NCI-H748 (cell line): ENCODE measurements around the gene NTSR2.

Experiments
- DNase-seq: peaks from one replicate; lab custom pipeline; 2025; ENCODE audit not compliant: unreplicated experiment; lab: John Stamatoyannopoulos, UW

NTSR2 gene

DNA sequence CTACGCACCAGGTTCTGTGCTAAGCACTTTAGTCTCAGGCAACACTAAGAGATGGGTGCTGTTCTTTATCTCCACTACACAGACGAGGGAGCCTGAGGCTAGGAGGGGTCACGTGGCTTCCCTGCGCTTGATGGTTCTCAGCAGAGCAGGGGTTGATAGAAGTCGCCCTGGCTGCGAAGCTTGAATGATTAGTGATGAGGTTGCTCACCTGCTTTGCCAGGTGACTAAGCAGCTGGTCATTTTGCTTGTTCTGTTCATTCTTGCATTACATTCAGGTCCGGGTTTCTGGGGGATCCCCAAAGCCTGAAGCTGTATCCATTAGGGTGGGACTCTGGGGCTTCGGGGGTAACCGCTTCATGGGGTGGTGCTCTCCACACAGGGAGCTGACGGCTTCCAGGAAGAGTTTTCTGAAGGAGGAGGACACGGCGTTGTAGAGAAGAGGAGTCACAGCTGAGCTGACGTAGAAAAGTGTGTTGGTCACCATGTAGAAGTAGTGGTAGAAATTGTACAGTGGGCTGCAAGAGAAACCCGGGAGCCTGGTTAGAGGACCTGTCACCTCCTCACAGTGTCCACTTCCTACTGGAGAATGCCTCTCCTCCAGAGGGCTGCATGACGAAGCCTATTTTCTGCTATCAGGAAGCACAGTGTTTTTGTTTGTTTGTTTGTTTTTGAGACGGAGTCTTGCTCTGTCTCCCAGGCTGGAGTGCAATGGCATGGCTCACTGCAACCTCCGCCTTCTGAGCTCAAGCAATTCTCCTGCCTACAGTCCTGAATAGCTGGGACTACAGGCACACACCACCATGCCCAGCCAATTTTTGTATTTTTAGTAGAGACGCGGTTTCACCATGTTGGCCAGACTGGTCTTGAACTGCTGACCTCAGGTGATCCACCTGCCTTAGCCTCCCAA is 11.5 kb downstream of the NTSR2 start:
- DNase-seq, result no peak

DNA sequence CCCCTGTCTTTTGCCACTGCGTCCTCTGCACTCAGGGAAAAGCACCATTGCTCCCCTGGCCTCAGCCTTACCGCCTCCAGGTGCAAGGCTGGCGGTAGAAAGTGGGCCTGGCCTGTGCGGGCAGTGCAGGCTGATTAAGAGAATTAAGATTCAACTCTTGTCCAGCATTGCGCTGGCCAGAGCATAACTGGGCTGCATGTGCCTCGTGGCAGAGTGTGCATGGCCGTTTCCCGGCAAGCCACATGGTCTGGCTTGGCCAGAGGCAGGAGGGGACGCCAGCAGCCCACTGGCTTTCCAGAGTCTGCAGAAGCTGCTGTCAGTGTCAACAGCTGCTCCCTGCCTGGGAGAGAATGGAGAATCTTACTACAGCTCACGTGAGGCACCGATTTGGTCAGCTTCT is 12.3 kb downstream of the NTSR2 start:
- no peak for DNase-seq

DNA sequence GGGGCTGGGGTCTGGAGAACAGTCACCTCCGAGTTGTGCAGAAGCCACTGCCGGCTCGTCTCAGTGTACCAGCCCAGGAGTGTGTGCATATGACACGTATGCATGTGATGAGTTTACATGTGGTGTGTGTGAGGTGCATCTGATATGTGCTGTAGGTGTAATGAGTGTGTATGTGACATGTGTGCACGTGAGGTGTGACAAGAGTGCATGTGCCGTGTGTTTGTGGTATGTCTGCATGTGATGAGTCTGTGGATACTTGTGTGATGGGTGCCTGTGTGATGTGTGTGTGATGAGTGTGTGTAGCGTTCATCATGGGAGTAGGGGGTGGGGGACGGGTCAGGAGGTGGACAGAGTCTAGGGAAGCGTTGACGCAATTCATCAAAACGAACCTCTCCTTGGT is 12.8 kb downstream of the NTSR2 start:
- no peak for DNase-seq

DNA sequence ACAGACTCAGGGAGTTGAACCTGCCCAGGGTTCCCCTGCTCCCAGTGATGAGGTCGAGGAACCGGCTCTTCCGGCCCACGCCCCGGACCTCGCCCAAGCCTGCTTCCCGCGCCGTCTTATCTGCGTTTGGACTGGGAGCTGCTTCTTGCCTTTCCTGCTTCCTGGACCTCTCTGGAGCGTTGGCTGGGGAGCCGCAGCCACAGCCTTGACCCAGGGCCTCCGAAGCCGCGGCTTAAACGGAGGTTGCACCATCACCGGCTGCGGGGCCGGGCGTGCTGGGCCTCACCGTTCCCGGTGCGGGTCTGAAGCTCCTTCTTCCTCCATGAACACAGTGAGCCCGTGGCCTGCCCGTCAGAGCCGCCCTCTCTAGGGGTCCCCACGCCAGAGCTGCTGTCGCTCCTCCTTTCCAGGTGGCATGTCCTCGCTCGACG is 13.3 kb downstream of the NTSR2 start:
- DNase-seq, result no peak

DNA sequence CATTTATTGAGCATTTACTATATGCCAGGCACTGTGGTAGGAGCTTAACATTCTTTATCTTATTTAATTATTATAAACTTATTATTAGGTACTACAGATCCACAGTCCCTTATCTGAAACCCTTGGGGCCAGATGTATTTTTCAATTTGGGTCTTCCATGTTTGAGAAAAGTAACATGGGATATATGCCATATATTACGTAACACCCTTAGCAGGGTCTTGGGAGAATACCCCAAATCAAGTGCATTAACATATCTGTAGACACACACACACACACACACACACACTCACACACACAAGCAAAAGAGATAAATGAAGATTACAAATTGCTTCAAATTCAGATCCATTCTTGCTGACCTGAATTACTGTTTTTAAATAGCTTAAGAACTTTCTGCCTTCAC is 13.7 kb downstream of the NTSR2 start:
- DNase-seq, result no peak

DNA sequence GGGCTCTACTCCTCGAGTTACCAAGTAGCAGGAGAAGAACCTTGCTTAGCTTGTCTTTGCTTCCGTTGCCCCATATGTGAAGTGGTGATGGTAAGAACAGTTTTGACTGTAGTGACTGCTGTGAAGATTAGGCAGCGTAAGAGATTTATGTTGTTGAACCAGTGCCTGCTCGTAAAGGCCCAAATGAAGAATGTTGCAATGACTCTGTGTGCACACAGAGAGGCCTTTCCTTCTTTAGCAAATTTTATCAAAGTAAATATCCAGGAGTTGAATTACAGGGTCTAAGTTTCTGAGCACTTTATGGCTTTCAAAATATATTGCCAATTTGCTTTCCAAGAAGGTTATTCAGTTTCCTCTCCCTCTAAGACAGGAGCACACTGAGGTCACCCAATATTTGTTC is 14.5 kb downstream of the NTSR2 start:
- DNase-seq, result no peak

DNA sequence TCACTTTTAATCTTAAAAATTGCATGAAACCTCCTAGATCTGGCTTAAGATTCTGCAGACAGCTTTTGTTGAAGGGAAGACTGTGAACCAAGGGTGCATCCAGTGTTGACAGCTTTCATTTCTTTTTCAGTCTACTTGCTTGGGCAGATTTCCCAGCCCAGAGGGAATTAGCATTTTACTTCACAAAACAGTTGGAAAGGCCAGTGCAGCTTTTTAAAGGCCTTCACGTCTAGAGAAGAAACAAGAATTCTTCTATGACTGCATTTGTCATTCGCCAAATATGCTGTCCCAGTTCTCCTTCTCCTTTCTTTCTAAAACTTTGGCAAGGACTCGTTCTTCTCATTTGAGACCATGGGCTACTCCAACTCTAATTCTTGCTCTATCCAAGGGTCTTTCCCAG is 17.4 kb downstream of the NTSR2 start:
- no peak for DNase-seq

DNA sequence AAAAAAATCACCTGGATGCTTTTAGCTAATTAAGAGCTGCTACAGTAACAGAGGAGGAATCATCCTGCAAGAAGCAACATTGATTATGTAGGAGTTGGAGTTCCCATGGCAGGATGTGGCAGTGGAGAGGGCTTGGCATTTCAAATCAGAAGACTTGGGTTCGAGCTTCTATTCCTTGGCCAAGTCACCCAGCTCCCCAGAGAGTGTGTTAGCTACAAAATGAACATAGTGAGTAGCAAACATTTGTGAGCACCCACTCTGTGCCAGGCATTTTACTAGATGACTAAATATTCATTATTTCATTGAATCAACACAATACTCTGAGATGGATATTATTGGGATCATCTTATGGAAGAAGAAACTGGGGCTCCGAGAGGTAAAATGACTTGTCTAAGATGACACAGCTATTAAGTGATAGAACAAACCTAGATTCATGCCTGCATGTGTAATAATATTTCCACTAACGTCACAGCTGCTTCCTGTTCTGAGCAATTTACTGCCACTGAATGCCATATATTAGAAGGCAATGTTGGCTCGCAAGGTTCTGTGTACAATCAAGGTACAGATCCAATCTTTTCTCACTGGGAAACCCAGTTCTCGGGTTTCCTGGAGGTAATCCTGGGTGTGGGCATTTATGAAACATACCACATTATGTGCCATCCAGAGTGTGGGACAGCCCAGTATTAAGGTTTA is 18.0 kb downstream of the NTSR2 start:
- DNase-seq, result no peak

DNA sequence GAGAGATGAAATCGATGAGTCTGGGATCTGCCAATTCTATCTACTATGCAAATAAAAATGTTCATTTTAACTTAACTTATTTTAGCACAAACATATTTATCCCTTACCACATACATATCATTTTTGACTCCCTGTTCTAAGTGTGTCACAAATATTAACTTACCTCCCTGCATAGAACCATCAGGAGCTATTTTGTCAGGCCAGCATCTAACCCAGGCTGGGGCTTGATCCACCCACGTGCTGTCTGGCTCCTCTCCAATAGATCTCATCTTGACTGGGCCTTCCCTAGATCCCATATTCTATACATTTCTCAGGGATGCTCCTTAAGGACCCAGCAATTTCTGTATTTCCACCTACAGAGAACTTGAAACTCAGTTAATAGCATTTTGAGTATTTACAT is 20.9 kb downstream of the NTSR2 start:
- no peak for DNase-seq

DNA sequence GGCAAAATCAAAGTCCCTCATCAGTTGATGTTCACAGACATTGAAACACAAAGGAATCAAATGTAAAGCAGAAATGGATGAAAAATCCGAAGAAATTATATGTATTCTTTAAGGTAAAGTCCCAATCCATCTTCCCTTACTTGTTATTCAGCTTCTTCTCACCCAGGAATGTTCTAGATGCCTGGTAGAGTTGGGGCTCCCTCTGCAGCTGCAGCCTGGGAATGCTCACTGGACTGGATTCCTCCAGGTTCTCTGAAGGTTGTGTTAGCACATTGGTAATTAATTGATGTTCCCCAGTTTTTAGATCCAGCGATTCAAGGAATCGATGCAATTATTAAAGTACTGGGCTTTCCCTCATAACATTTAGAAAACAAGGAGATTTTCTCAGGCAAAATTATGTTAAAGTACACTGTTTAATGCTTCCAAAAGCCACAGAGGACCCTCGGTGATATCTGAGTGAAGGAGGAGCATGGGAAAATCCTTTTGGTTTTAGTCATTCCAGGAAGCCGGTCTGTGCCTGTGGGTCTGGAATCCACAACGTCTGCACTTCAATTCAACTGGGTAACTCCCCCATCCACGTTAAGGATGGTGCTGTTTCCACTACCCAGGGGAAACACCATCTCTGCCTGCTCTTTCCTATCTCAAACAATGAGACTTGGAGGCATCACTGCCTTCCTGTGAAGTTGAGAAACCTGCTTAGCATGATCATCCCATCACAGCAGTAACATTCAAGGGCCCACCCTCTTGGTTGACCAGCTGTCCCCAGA is 22.0 kb downstream of the NTSR2 start:
- no peak for DNase-seq

DNA sequence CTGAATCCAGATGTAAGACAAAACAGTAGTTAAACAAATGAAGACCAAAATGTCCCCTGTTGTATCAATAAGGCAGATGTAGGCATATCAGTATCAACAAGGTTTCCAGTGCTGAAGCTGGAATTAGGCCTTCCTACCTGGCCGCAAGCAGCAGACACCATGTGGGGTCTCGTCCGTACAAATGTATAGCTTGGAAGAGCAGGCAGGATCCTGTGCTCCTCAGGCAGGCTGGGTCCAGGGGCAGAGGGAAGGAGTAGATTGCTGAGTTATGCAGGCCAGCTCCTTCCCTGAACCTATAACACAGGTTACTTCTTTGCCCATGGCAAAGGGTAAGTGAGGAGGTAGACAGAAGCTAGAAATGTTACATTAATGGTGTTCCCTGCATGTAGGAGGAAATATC is 23.5 kb downstream of the NTSR2 start:
- no peak for DNase-seq

DNA sequence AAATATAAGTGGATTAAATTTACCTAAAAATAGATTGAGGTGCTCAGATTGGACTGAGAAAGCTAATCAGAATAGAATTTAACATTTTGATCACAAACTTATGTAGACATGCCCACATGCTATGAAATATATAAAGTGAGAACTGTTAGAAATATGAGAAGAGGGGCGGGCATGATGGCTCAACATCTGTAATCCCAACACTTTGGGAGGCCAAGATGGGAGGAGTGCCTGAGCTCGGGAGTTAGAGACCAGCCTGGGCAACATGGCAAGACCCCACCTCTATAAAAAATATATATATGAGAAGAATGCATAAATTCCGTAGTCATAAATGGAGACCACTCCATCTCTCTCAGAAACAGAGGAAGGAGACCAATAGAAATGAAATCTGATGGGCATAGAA is 25.7 kb downstream of the NTSR2 start:
- DNase-seq, result no peak

DNA sequence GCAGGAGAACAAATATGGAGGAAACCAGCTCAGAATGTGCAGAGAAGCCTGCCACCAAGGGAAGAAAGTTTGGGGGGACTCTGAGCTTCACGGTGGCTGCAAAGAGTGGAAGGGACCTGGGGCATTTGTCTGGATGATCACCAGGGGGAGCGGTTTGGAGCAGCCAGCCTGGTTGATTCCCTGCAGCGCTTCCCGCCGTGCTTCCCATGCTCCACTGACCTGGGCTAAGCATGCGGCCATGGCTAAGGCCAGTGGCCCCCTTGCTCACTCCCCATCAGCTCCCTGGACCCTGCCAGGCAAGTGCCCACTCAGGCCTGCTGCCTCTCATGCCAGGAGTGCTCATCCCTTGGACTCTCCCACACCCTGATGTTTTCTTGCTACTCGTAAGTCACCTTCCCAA is 27.0 kb downstream of the NTSR2 start:
- no peak for DNase-seq

DNA sequence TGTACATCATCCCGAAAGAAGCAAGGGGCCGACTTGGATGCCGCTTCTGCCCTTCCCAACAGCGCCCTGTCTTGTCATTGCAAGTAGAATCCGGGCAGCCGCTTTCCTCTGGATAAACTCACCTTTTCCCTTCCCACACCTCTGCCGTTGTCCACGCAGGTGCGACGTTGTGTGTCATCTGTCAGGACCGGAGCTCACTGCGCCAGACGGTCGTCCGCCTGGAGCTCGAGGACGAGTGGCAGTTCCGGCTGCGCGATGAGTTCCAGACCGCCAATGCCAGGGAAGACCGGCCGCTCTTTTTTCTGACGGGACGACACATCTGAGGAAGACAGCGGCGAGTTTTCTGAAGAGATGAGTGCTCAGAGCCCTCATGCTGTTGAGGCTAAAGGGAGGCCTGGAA is 29.9 kb downstream of the NTSR2 start:
- DNase-seq, result no peak

DNA sequence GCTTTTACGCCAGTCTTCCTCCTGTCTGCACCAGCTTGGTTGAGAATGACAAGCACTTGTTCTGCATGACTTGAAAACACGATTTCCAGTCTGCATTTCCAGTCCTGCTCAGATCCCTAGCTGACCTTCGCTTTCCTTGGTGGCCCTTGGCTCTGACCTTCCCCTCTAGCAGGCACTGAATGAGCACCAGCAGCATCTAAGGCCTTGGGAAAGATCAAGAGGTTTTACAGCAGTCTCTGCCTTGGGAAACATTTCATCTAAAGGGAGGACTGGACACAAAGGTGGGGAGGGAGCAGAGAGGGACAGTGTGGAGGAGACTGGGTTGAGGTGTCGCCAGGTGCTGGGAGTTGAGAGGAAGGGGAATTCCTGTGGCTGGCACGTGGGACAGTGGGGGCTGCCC is 30.5 kb downstream of the NTSR2 start:
- DNase-seq, result no peak

DNA sequence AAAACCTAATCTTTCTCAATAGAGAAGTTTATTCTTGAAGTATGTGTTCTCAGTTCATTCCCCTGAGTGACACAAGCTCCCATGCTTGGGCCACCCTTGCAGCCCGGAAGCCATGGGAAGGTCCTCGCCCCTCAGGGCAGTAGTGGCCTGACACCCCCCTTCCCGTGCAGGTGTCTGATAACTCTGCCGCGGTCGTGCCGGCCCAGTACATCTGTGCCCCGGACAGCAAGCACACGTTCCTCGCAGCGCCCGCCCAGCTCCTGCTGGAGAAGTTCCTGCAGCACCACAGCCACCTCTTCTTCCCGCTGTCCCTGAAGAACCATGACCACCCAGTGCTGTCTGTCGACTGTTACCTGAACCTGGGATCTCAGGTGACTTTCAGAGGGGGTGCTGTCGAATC is 32.4 kb downstream of the NTSR2 start:
- no peak for DNase-seq

DNA sequence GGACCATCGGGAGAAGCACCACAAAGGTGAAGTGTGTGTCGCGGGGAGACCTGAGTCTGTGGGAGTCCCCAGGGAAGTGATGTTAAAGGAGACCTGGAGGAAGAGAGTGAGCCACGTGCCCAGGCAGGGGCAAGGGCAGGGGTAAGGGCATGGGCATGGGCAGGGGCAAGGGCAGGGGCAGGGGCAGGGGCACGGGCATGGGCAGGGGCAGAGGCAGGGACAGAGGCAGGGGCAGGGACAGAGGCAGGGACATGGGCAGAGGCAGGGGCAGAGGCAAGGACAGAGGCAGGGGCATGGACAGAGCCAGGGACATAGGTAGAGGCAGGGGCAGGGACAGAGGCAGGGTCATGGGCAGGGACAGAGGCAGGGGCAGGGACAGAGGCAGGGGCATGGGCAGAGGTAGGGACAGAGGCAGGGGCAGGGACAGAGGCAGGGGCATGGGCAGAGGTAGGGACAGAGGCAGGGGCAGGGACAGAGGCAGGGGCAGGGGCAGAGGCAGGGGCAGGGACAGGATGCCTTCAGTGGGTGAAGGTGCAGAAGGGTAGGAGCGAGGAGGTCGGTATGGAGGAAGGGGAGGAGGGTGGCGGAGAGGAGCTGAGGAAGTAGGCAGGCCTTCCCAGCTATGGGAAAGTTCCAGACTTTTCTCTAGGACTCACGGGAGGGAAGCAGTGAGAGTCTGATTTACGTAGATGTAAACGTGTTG is 33.3 kb downstream of the NTSR2 start:
- no peak for DNase-seq

DNA sequence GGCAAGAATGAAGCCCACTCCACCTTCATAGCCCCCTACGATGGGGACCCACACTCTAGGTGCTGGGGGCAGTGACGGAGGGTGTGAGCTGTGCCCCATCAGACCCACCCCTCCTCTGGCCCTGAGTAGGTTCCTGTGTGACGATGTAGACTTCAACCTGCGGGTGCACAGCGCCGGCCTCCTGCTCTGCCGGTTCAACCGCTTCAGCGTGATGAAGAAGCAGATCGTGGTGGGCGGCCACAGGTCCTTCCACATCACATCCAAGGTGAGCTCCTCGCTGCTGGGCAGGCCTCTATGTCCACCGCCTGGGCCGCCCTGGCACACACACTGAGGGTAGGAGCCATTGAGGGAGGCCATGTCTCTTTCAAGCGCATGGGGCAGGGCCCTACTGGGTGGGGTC is 34.9 kb downstream of the NTSR2 start:
- no peak for DNase-seq

DNA sequence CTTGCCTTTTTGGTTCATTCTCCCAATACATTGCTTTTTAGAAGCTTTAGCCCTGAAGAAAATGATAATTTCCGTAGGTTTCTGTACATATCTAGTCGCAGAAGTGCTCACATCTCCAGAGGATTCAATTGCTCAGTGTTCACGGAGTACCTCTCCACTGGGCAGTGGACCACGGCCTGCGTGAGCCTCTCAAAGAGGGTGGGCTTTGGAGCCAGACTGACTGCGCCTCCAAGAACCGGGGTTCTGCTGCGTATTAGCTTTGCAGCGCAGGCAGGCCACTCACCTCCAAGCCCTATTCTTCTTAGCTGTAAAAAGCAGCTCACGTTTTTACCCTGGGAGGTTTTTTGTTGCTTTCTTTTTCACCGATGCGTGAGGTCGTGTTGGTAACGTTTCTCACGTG is 35.4 kb downstream of the NTSR2 start:
- DNase-seq, result no peak

DNA sequence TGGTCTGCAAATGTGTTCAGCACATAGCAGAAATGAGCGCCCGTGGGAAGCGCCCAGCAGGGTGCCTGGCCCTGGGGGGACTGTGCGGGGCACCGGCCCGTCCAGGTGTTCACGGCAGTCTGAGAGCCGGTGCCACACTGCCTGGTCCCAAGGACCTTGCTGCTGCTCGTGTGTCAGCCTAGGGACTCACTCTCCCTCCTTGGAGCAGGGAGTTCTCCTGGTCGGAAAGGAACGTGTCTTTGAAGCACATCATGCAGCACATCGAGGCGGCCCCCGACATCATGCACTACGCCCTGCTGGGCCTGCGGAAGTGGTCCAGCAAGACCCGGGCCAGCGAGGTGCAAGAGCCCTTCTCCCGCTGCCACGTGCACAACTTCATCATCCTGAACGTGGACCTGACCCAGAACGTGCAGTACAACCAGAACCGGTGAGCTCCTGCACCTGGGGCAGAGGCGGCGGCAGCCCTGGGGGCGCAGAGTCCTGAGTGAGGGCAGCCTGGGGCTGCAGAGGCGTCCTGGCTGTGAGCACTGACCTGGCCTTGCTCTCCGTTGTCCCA is 36.0 kb downstream of the NTSR2 start:
- DNase-seq, result no peak

DNA sequence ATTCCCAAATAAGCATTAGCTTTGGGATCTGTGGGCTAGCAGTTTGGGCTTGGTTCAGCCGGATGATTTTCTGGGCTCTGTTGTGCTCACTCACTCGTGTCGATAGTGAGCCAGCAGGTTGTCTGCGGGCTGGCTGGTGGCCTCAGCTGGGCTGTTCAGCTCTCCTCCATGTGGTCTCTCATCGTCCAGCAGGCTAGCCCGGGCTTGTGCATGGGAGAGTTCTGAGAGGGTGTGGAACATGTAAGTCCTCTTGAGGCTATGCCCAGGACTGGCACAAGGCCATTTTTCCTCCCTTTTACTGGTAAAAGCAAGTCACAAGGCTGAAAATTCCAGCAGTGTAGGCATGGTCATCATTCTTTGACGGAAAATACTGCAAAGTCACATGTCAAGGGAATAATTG is 38.5 kb downstream of the NTSR2 start:
- DNase-seq, result no peak
